K562 (cell line): Measurements from ENCODE around the gene APBA2. TPM values are rescaled to one million over a fixed set of nuclear protein-coding genes. Genes with fewer than 3 reads are reported as not detected.
"Not testable (repeated sequence)": the region's sequence is repeated elsewhere in the genome, so short reads cannot be mapped to it uniquely, and the experiment has no call there.

Source experiments
- ATAC-seq: fragments of 200-7000 bp; cut with Tn5 transposase; 3 replicates; pipeline ENCODE4 v1.9.1; 2020; ENCODE audit warnings: moderate library complexity
- BruUV-seq: library from RNA; stranded (reverse); fragments of 400-500 nt; replicated peaks from 2 replicates; lab custom pipeline; 2021; lab: Mats Ljungman, UMichigan
- CTCF ChIA-PET: fragments of 300-600 bp; formaldehyde crosslinking; extraction: SDS; loops from one replicate; lab custom pipeline; 2021; ENCODE audit warnings: low intra/inter-chr PET ratio; lab: Yijun Ruan, JAX
- POLR2A ChIA-PET: fragments of 300-600, 350-650 bp; sonication (Branson Sonifier 250); formaldehyde crosslinking; extraction: SDS; loops from one replicate; lab custom pipeline; 2021; ENCODE audit warnings: antibody characterized with exemption, inconsistent platforms; lab: Yijun Ruan, JAX
- DNase-seq, 4 experiments: peaks; one replicate each; pipeline versions ENCODE4 v3.0.0 to v3.0.0-alpha.2; 2011 to 2018; ENCODE audit warnings: low spot score in 3 of 4, mixed read lengths in 3 of 4; ENCODE audit errors: extremely low read depth in 1 of 4
- FAIRE-seq: peaks from 2 replicates; lab custom pipeline; 2011; peaks lifted over from hg19 to GRCh38; lab: Jason Lieb, UNC
- H2AFZ ChIP-seq: 2 replicates; pipeline ENCODE4 v1.6.0; 2011; ENCODE audit warnings: low read depth, low read length, control low read depth, inconsistent platforms
- H3K27ac ChIP-seq: fragments of 200-600 bp; 3 replicates; pipeline ENCODE4 v1.8.0; 2011; ENCODE audit warnings: low read depth, mild to moderate bottlenecking, control low read depth, inconsistent platforms, low read length, moderate library complexity, mixed read lengths; ENCODE audit errors: extremely low read depth
- H3K27me3 ChIP-seq, 2 experiments: fragments of 300-600 bp in 1 of 2; 2 replicates in 1 of 2; 3 replicates in 1 of 2; pipeline versions ENCODE4 v1.6.0 to v1.8.0; 2011; ENCODE audit warnings: inconsistent platforms in 2 of 2, low read length in 2 of 2, mild to moderate bottlenecking in 1 of 2, mixed read lengths in 1 of 2, moderate library complexity in 1 of 2; ENCODE audit not compliant: control insufficient read depth in 2 of 2, insufficient read depth in 2 of 2
- H3K36me3 ChIP-seq: fragments of 300-600 bp; 3 replicates; pipeline ENCODE4 v1.8.0; 2011; ENCODE audit warnings: mild to moderate bottlenecking, low read length, inconsistent platforms; ENCODE audit not compliant: control insufficient read depth, insufficient read depth
- H3K4me1 ChIP-seq, 2 experiments: fragments of 200-600 bp in 1 of 2; replicated peaks in 1 of 2; 2 replicates in 1 of 2; 3 replicates in 1 of 2; pipeline versions ENCODE4 v1.5.1 to v1.8.0; 2011; ENCODE audit warnings: inconsistent platforms in 2 of 2, low read length in 2 of 2, mild to moderate bottlenecking in 1 of 2, mixed read lengths in 1 of 2, moderate library complexity in 1 of 2; ENCODE audit not compliant: control insufficient read depth in 2 of 2, insufficient read depth in 2 of 2
- H3K4me2 ChIP-seq: 2 replicates; pipeline ENCODE4 v1.6.1; 2011; ENCODE audit warnings: low read length, control low read depth, inconsistent platforms, mixed read lengths; ENCODE audit not compliant: insufficient read depth
- H3K4me3 ChIP-seq: fragments of 200-600 bp; sonication (generic), shearing (Covaris generic); 2 replicates; pipeline ENCODE4 v1.5.1; 2016; ENCODE audit warnings: control low read depth, inconsistent platforms
- H3K79me2 ChIP-seq: fragments of 200-600 bp; 3 replicates; pipeline ENCODE4 v1.8.0; 2011; ENCODE audit warnings: low read length, inconsistent platforms; ENCODE audit not compliant: control insufficient read depth, insufficient read depth
- H3K9ac ChIP-seq, 2 experiments: 2 replicates each; pipeline versions ENCODE4 v1.6.0 to v1.6.1; 2011; ENCODE audit warnings: low read depth in 2 of 2, low read length in 2 of 2, control low read depth in 1 of 2, inconsistent platforms in 1 of 2, mild to moderate bottlenecking in 1 of 2, mixed read lengths in 1 of 2; ENCODE audit not compliant: insufficient read depth in 1 of 2
- H3K9me1 ChIP-seq: one replicate; pipeline ENCODE4 v1.6.0; 2011; ENCODE audit warnings: inconsistent platforms, mild to moderate bottlenecking, low read length, moderate library complexity; ENCODE audit not compliant: control insufficient read depth, insufficient read depth
- H3K9me3 ChIP-seq: replicated peaks from 2 replicates; pipeline ENCODE4 v1.5.1; 2011; ENCODE audit warnings: low read depth, low read length, inconsistent platforms; ENCODE audit not compliant: control insufficient read depth, insufficient read depth
- H4K20me1 ChIP-seq: replicated peaks from 2 replicates; pipeline ENCODE4 v1.6.1; 2011; ENCODE audit warnings: low read length, inconsistent platforms, mixed read lengths; ENCODE audit not compliant: control insufficient read depth, insufficient read depth
- AFF4 ChIP-seq: sonication (generic); formaldehyde crosslinking; IDR thresholded peaks from 2 replicates; pipeline ENCODE4 v1.8.0; 2023; ENCODE audit warnings: mild to moderate bottlenecking, missing genetic modification reagents
- CEBPB ChIP-seq: fragments of 450-650 bp; IDR thresholded peaks from 2 replicates; pipeline ENCODE4 v1.6.1; 2016; ENCODE audit warnings: missing genetic modification characterization, missing compliant biosample characterization
- CREB1 ChIP-seq, 2 experiments: sonication (generic) in 1 of 2; formaldehyde crosslinking in 1 of 2; IDR thresholded peaks; 2 replicates each; pipeline versions ENCODE4 v1.6.1 to v1.8.0; 2012 to 2022; ENCODE audit warnings: inconsistent platforms in 1 of 2, mild to moderate bottlenecking in 1 of 2, missing genetic modification reagents in 1 of 2, moderate library complexity in 1 of 2
- CREB3L1 ChIP-seq: fragments of 450-650 bp; IDR thresholded peaks from 2 replicates; pipeline ENCODE4 v1.6.1; 2014; ENCODE audit warnings: low read depth, mild to moderate bottlenecking, moderate library complexity, borderline replicate concordance
- HDGF ChIP-seq: fragments of 450-650 bp; IDR thresholded peaks from 2 replicates; pipeline ENCODE4 v1.6.1; 2016
- ZC3H11A ChIP-seq: IDR thresholded peaks from 2 replicates; pipeline ENCODE4 v1.6.1; 2012; ENCODE audit warnings: low read depth, low read length, improper control_type of control experiment
- WGBS: fragments of 100-300 bp; shearing (Covaris generic); methylation state at CpG from one replicate; pipeline ENCODE4 v1.1.6; 2016; ENCODE audit warnings: low coverage, mixed read lengths; ENCODE audit not compliant: insufficient coverage; ENCODE audit errors: missing lambda C conversion rate; 5-methylcytosine and 5-hydroxymethylcytosine counted together
- in situ Hi-C: fragments of 300-500 bp; cut with MboI; formaldehyde crosslinking; loops from 4 replicates; pipeline ENCODE4 v1.15.0; 2018; ENCODE audit warnings: inconsistent platforms, mixed read lengths
- intact Hi-C: fragments of 100-400 bp; cut with micrococcal nuclease; formaldehyde crosslinking; loops from 2 replicates; pipeline ENCODE4 v1.14.2; 2022
- polyA plus RNA-seq, 8 experiments: library from polyadenylated mRNA; depleted of rRNA in 4 of 8; stranded (reverse) in 5 of 8; unstranded in 3 of 8; fragments of >200 nt; fragmentation: Nextera tagmentation in 2 of 8; fragmentation: Illumina TruSeq in 1 of 8; extraction: Ambion mirVana in 2 of 8; extraction: Trizol in 1 of 8; gene quantifications; 2 replicates each; pipeline versions ENCODE4 v1.2.1 to v1.2.3, GENCODE V29; 2011 to 2014; ENCODE audit warnings: inconsistent platforms in 1 of 8, missing spikeins in 1 of 8
- total RNA-seq, 7 experiments: library from RNA; depleted of rRNA in 6 of 7; stranded (reverse); fragments of >200 nt in 6 of 7; fragmentation: Illumina TruSeq in 2 of 7; extraction: Trizol in 2 of 7; gene quantifications; 2 replicates each; pipeline versions ENCODE4 v1.2.1 to v1.2.3, GENCODE V29; 2011 to 2021; ENCODE audit warnings: low replicate concordance in 1 of 7

The APBA2 gene
- total and polyA plus RNA-seq, 9 of the 15 experiments (the other 6 are each of a cell fraction or from before 2014, with no cell fraction given): 0.24 to 40.9 (median 25.2) TPM

GRCh38 chr15:28861031-28861534, 24.7 kb upstream of the APBA2 start:
- ATAC-seq: peak; percentile 21; the same call in 2 of the 3 replicates
- no peak overlapping the region for H3K27ac ChIP-seq
- H4K20me1 ChIP-seq: no peaks in the 10 kb centered on the region
- H3K36me3 ChIP-seq: peaks cover 8% of the 10 kb centered on the region; the same call in 2 of the 3 replicates
- H3K9me1 ChIP-seq: no peaks in the 10 kb centered on the region
- no peak overlapping the region for H3K4me3 ChIP-seq
- no TSS peak for BruUV-seq
- ChIA-PET POLR2A (interaction anchor here (0.8 to 1.1 kb wide), 2 partner anchors 110 to 689 kb away, joined by 3 read pairs; no protein-coding TSS in a partner anchor), CTCF (no interaction called here)
- H3K9ac ChIP-seq: peak overlapping the region in 1 of 2 experiments; percentile 71; a peak in 1 of 4 replicates
- no peak for DNase-seq
- no peaks in the 10 kb centered on the region for H3K79me2 ChIP-seq
- intact Hi-C loops (no loop called here), in situ Hi-C loops (no loop called here)
- TF ChIP-seq CEBPB (tag) (peak; percentile 53), CREB3L1 (no peak), ZC3H11A (no peak), HDGF (no peak), CREB1 (IDR thresholded peaks at IDR 0.05) (no peak), CREB1 (CRISPR knock-in tag; IDR thresholded peaks at IDR 0.05) (no peak), AFF4 (CRISPR knock-in tag) (no peak)
- WGBS: 68% methylated on average over 11 of the region's 16 CpGs
- H3K4me2 ChIP-seq: no peak overlapping the region
- no peaks in the 10 kb centered on the region; a peak in 1 of 5 replicates for H3K27me3 ChIP-seq
- no peak for FAIRE-seq
- no peaks in the 10 kb centered on the region for H3K9me3 ChIP-seq
- H3K4me1 ChIP-seq: peaks cover 0 to 5% of the 10 kb centered on the region in 2 experiments; a peak in 1 of 5 replicates
- H2AFZ ChIP-seq: no peak overlapping the region

- H3K79me2 ChIP-seq, CTCF ChIA-PET, H3K4me3 ChIP-seq, H3K4me2 ChIP-seq, ATAC-seq, in situ Hi-C loops, H3K27ac ChIP-seq, H3K4me1 ChIP-seq, H3K9me3 ChIP-seq, FAIRE-seq, BruUV-seq, DNase-seq, H3K27me3 ChIP-seq, H2AFZ ChIP-seq, H4K20me1 ChIP-seq, intact Hi-C loops, H3K9me1 ChIP-seq, H3K36me3 ChIP-seq, H3K9ac ChIP-seq: not testable (repeated sequence)
- 68% methylated on average over 10 of the region's 11 CpGs for WGBS
- POLR2A ChIA-PET: interaction anchor here (0.6 to 1.3 kb wide), 4 partner anchors 26 to 690 kb away, joined by 3 to 6 read pairs (median 3); no protein-coding TSS in a partner anchor
Measured at GRCh38 chr15:28861589-28862293, 24.0 kb upstream of the APBA2 start.
